ENCODE data around the gene COX19. TPM values are rescaled to one million over a fixed set of nuclear protein-coding genes. Genes with fewer than 3 reads are reported as not detected.
A peak's percentile ranks its signal among the peaks of the same experiment; 100 is the strongest.

Gene COX19
- total and polyA plus RNA-seq, 2 of the 13 experiments (the other 11 are each of a cell fraction or from before 2014, with no cell fraction given): 11.5 to 21.7 TPM

DNA sequence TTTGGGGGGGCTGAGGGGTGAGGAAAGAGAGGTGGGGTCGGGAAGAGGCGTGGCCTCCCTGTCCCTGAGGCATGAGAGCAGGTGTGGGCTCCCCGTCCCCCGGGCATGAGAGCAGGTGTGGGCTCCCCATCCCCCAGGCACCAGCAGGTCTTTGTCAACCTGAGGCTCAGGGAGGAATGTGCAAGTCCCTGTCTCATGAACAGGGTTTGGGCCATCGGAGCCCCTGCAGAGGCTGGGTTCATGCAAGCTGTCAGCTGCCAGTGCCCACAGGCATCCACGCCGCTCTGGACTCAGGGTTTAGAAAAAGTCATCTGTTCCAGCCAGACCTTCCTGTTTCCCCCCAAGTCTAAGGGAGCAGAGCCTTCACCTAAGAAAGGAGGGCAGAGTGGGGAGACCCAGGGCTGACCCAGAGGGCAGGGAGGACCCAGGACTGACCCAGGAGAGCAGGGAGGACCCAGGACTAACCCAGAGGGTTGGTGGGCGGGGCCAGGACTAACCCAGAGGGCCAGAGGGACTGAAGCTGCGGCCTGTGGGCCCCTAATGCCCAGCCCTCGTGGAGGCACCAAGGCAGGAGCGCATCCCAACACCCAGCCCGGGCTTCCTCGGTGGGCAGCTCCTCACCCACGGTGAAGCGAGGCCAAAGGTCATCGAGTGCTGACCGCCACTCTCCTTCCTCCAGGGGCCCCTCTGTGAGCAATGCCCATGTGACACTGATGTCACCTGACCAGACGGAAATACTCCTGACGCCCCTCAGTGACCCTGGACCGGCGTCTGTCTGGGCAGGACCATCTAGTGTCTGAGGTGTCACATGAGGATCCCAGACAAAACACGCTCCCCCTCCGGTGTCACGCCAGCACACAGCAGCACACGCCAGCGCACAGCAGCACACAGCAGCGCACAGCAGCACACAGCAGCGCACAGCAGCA lies 40.1 kb upstream of the COX19 start (continued):
- TF ChIP-seq KLF9 (CRISPR knock-in tag; IDR thresholded peaks at IDR 0.05; ENCODE audit: low read depth) (no peak), JARID2 (CRISPR knock-in tag; IDR thresholded peaks at IDR 0.05; ENCODE audit: insufficient replicate concordance) (no peak), DR1 (CRISPR knock-in tag; IDR thresholded peaks at IDR 0.05) (no peak), TCF12 (IDR thresholded peaks at IDR 0.05) (no peak), TCF12 (CRISPR knock-in tag; IDR thresholded peaks at IDR 0.05) (no peak), ZNF619 (CRISPR knock-in tag; IDR thresholded peaks at IDR 0.05) (no peak), SMAD3 (CRISPR knock-in tag; IDR thresholded peaks at IDR 0.05) (no peak), HOXD1 (CRISPR knock-in tag; IDR thresholded peaks at IDR 0.05) (no peak), DMAP1 (CRISPR knock-in tag; IDR thresholded peaks at IDR 0.05) (no peak), HMG20B (CRISPR knock-in tag; conservative IDR thresholded peaks at IDR 0.05) (no peak), ZC3H13 (CRISPR knock-in tag; IDR thresholded peaks at IDR 0.05) (no peak), NFIC (IDR thresholded peaks at IDR 0.05; ENCODE audit: low read length) (no peak), ZNF430 (CRISPR knock-in tag; IDR thresholded peaks at IDR 0.05) (no peak), KDM6A (CRISPR knock-in tag; IDR thresholded peaks at IDR 0.05; ENCODE audit: low read depth) (no peak), SP1 (IDR thresholded peaks at IDR 0.05) (no peak), SP1 (CRISPR knock-in tag; IDR thresholded peaks at IDR 0.05) (0 out of 2 replicates have a peak, but pooled peaks have one; percentile 24), ZNF703 (CRISPR knock-in tag; IDR thresholded peaks at IDR 0.05; ENCODE audit: borderline replicate concordance) (no peak), POLR2AphosphoS2 (IDR thresholded peaks at IDR 0.05; ENCODE audit: low read depth, low read length) (no peak)
- TF ChIP-seq, protein P1, sequence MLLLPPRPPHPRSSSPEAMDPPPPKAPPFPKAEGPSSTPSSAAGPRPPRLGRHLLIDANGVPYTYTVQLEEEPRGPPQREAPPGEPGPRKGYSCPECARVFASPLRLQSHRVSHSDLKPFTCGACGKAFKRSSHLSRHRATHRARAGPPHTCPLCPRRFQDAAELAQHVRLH (CRISPR knock-in tag; IDR thresholded peaks at IDR 0.05; ENCODE audit: borderline replicate concordance, low read depth): no peak
- TF ChIP-seq, protein P2, sequence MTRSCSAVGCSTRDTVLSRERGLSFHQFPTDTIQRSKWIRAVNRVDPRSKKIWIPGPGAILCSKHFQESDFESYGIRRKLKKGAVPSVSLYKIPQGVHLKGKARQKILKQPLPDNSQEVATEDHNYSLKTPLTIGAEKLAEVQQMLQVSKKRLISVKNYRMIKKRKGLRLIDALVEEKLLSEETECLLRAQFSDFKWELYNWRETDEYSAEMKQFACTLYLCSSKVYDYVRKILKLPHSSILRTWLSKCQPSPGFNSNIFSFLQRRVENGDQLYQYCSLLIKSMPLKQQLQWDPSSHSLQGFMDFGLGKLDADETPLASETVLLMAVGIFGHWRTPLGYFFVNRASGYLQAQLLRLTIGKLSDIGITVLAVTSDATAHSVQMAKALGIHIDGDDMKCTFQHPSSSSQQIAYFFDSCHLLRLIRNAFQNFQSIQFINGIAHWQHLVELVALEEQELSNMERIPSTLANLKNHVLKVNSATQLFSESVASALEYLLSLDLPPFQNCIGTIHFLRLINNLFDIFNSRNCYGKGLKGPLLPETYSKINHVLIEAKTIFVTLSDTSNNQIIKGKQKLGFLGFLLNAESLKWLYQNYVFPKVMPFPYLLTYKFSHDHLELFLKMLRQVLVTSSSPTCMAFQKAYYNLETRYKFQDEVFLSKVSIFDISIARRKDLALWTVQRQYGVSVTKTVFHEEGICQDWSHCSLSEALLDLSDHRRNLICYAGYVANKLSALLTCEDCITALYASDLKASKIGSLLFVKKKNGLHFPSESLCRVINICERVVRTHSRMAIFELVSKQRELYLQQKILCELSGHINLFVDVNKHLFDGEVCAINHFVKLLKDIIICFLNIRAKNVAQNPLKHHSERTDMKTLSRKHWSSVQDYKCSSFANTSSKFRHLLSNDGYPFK (CRISPR knock-in tag; IDR thresholded peaks at IDR 0.05; ENCODE audit: borderline replicate concordance): no peak
- TF ChIP-seq, protein P3, sequence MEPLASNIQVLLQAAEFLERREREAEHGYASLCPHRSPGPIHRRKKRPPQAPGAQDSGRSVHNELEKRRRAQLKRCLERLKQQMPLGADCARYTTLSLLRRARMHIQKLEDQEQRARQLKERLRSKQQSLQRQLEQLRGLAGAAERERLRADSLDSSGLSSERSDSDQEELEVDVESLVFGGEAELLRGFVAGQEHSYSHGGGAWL (CRISPR knock-in tag; IDR thresholded peaks at IDR 0.05): no peak
- TF ChIP-seq, protein P4, sequence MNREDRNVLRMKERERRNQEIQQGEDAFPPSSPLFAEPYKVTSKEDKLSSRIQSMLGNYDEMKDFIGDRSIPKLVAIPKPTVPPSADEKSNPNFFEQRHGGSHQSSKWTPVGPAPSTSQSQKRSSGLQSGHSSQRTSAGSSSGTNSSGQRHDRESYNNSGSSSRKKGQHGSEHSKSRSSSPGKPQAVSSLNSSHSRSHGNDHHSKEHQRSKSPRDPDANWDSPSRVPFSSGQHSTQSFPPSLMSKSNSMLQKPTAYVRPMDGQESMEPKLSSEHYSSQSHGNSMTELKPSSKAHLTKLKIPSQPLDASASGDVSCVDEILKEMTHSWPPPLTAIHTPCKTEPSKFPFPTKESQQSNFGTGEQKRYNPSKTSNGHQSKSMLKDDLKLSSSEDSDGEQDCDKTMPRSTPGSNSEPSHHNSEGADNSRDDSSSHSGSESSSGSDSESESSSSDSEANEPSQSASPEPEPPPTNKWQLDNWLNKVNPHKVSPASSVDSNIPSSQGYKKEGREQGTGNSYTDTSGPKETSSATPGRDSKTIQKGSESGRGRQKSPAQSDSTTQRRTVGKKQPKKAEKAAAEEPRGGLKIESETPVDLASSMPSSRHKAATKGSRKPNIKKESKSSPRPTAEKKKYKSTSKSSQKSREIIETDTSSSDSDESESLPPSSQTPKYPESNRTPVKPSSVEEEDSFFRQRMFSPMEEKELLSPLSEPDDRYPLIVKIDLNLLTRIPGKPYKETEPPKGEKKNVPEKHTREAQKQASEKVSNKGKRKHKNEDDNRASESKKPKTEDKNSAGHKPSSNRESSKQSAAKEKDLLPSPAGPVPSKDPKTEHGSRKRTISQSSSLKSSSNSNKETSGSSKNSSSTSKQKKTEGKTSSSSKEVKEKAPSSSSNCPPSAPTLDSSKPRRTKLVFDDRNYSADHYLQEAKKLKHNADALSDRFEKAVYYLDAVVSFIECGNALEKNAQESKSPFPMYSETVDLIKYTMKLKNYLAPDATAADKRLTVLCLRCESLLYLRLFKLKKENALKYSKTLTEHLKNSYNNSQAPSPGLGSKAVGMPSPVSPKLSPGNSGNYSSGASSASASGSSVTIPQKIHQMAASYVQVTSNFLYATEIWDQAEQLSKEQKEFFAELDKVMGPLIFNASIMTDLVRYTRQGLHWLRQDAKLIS (CRISPR knock-in tag; IDR thresholded peaks at IDR 0.05): no peak
